Kidney (tissue), 14 donors: ENCODE results near the gene MARCKSL1. TPM values are rescaled to one million over a fixed set of nuclear protein-coding genes. Genes with fewer than 3 reads are reported as not detected.
"Not testable (repeated sequence)": the region's sequence is repeated elsewhere in the genome, so short reads cannot be mapped to it uniquely, and the experiment has no call there.

Experiments used
- DNase-seq, 5 donors: peaks; one replicate each; pipeline ENCODE4 v3.0.0-alpha.2; 2013 to 2020
- FAIRE-seq: peaks from 2 replicates; lab custom pipeline; 2012; peaks lifted over from hg19 to GRCh38; lab: Jason Lieb, UNC
- H3K27ac ChIP-seq, 2 donors: one replicate each; pipeline ENCODE4 v1.7.0; 2013; ENCODE audit warnings: low read depth in 2 of 2, low read length in 2 of 2, inconsistent platforms in 1 of 2
- H3K27me3 ChIP-seq: one replicate; pipeline ENCODE4 v1.7.1; 2013; ENCODE audit warnings: low read length, inconsistent platforms; ENCODE audit not compliant: control insufficient read depth, insufficient read depth
- H3K36me3 ChIP-seq, 3 donors: one replicate each; pipeline versions ENCODE4 v1.7.0 to v1.7.1; 2013; ENCODE audit warnings: low read length in 3 of 3, control low read depth in 1 of 3, inconsistent platforms in 1 of 3; ENCODE audit not compliant: insufficient read depth in 3 of 3, control insufficient read depth in 2 of 3
- H3K4me1 ChIP-seq, 3 donors: one replicate each; pipeline versions ENCODE4 v1.7.0 to v1.7.1; 2013; ENCODE audit warnings: low read length in 3 of 3, inconsistent platforms in 1 of 3, low read depth in 1 of 3; ENCODE audit not compliant: control insufficient read depth in 2 of 3, insufficient read depth in 2 of 3
- H3K4me3 ChIP-seq, 3 donors: one replicate each; pipeline versions ENCODE4 v1.7.0 to v1.8.1; 2013; ENCODE audit warnings: low read length in 3 of 3, control low read depth in 1 of 3, inconsistent platforms in 1 of 3
- H3K9ac ChIP-seq, 3 donors: one replicate each; pipeline versions ENCODE4 v1.7.0 to v1.7.1; 2013; ENCODE audit warnings: low read length in 3 of 3, control low read depth in 1 of 3, inconsistent platforms in 1 of 3
- H3K9me3 ChIP-seq, 3 donors: one replicate each; pipeline versions ENCODE4 v1.7.0 to v1.7.1; 2013; ENCODE audit warnings: low read length in 3 of 3, control low read depth in 1 of 3, inconsistent platforms in 1 of 3; ENCODE audit not compliant: control insufficient read depth in 2 of 3, insufficient read depth in 1 of 3
- CTCF ChIP-seq: IDR thresholded peaks from 3 replicates; pipeline ENCODE4 v1.5.1; 2012; ENCODE audit warnings: mild to moderate bottlenecking, moderate library complexity, borderline replicate concordance; ENCODE audit not compliant: insufficient read depth; ENCODE audit errors: extremely low read depth
- intact Hi-C: fragments of 100-400 bp; cut with DNase I; formaldehyde crosslinking; loops from one replicate; pipeline ENCODE4 v1.11.1; 2022
- polyA plus RNA-seq: library from polyadenylated mRNA; stranded (reverse); fragments of 350-450 nt; fragmentation: Illumina TruSeq; extraction: RNeasy Lipid Tissue Mini Kit (QIAGEN cat#74804); gene quantifications from one replicate; pipeline ENCODE4 v1.2.3, GENCODE V29; 2014; ENCODE audit warnings: low read depth, low replicate concordance; ENCODE audit not compliant: insufficient read depth
- total RNA-seq: library from RNA; stranded (reverse); fragmentation: NEBNext Ultra II Directional; extraction: Animal tissue kit (Norgen Biotek cat#: 25700); gene quantifications from one replicate; pipeline ENCODE4 v1.2.1, GENCODE V29; 2021
- donor health status: control.
- donor health status: control.
- donor health status: control.
- donor health status: control.
- donor health status: control.
- donor health status: DM: yes; HTN: yes; CAD: no.
- donor health status: Normal renal cell carcinoma (clear cell type).

The MARCKSL1 gene
- total and polyA plus RNA-seq, 2 donors from 2014 or later: 29.8 to 58.6 TPM

GRCh38 chr1:32291145-32291707 lies 44.8 kb downstream of the MARCKSL1 start:
- Histone ChIP-seq H3K4me3 (peak overlapping the region; percentile 80 to 97 (median 83)), H3K4me1 (peaks cover 0 to 2% (median 0%) of the 10 kb centered on the region in 3 donors), H3K9ac (peak overlapping the region; percentile 55 to 73 (median 70)), H3K36me3 (no peaks in the 10 kb centered on the region), H3K9me3 (no peaks in the 10 kb centered on the region), H3K27me3 (no peaks in the 10 kb centered on the region), H3K27ac (peak overlapping the region; percentile 35 to 89)
- intact Hi-C loops: no loop called here
- no peak for DNase-seq
- FAIRE-seq: no peak
- no peak for TF ChIP-seq CTCF

GRCh38 chr1:32289256-32289655 lies 46.8 kb downstream of the MARCKSL1 start:
- H3K9ac ChIP-seq: no peak overlapping the region
- H3K27ac ChIP-seq: no peak overlapping the region
- intact Hi-C loops: no loop called here
- DNase-seq: no peak
- no peaks in the 10 kb centered on the region for H3K9me3 ChIP-seq
- H3K4me3 ChIP-seq: no peak overlapping the region
- H3K27me3 ChIP-seq: no peaks in the 10 kb centered on the region
- no peaks in the 10 kb centered on the region for H3K36me3 ChIP-seq
- TF ChIP-seq CTCF: no peak
- no peak for FAIRE-seq
- peaks cover 0 to 2% (median 0%) of the 10 kb centered on the region in 3 donors for H3K4me1 ChIP-seq

DNA sequence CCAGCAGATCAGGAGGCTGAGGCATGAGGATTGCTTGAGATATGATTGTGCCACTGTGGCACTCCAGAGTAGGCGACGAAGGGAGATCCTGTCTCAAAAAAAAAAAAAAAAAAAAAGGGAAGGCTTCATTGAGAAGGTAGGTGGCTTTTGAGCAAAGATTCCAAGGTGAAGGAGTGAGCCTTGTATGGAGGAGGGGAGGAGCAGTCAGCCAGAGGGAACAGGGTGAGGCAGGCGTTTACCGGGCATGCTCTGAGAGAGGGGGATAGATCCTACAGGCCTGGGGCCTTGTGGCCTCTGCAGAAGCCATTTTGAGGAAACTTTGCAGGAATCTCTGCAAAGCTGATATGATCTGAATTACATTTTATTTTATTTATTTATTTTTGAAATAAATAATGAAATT lies 49.3 kb downstream of the MARCKSL1 start:
- Histone ChIP-seq H3K27me3 (no peaks in the 10 kb centered on the region), H3K27ac (no peak overlapping the region), H3K4me1 (no peaks in the 10 kb centered on the region), H3K9me3 (no peaks in the 10 kb centered on the region), H3K4me3 (no peak overlapping the region), H3K9ac (no peak overlapping the region), H3K36me3 (no peaks in the 10 kb centered on the region)
- no peak for TF ChIP-seq CTCF
- peak in 1 of 5 donors; percentile 26 for DNase-seq
- FAIRE-seq: no peak
- intact Hi-C loops: no loop called here

DNA sequence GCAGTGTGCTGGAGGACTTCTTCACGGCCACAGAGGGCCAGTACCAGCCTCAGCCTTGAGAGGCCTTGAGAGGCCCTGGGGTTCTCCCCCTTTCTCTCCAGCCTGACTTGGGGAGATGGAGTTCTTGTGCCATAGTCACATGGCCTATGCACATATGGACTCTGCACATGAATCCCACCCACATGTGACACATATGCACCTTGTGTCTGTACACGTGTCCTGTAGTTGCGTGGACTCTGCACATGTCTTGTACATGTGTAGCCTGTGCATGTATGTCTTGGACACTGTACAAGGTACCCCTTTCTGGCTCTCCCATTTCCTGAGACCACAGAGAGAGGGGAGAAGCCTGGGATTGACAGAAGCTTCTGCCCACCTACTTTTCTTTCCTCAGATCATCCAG lies 50.4 kb downstream of the MARCKSL1 start:
- Histone ChIP-seq H3K4me3 (no peak overlapping the region), H3K9me3 (no peaks in the 10 kb centered on the region), H3K27ac (no peak overlapping the region), H3K36me3 (no peaks in the 10 kb centered on the region), H3K4me1 (no peaks in the 10 kb centered on the region), H3K9ac (no peak overlapping the region), H3K27me3 (no peaks in the 10 kb centered on the region)
- intact Hi-C loops: no loop called here
- DNase-seq (no peak), FAIRE-seq (no peak)
- TF ChIP-seq CTCF: no peak

DNA sequence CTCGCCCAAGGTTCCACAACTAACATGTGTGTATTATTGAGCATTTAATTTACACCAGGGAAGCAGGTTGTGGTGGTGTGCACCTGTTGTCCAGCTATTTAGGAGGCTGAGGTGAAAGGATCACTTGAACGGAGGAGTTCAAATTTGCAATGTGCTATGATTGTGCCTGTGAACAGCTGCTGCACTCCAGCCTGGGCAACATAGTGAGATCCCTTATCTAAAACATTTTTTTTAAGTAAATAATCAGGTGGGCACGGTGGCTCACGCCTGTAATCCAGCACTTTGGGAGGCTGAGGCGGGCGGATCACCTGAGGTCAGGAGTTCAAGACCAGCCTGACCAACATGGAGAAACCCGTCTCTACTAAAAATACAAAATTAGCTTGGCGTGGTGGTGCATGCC lies 51.3 kb downstream of the MARCKSL1 start:
- DNase-seq, H3K4me1 ChIP-seq, FAIRE-seq, H3K27me3 ChIP-seq, H3K9ac ChIP-seq, H3K9me3 ChIP-seq, H3K36me3 ChIP-seq, H3K4me3 ChIP-seq, intact Hi-C loops, H3K27ac ChIP-seq: not testable (repeated sequence)
